Measurements from ENCODE around the gene HYCC1. TPM values are rescaled to one million over a fixed set of nuclear protein-coding genes. Genes with fewer than 3 reads are reported as not detected.

Gene HYCC1
- total and polyA plus RNA-seq, 2 donors (not counting 3 experiments of a cell fraction or from before 2014, with no cell fraction given) = 14.5 to 51.8 TPM

DNA sequence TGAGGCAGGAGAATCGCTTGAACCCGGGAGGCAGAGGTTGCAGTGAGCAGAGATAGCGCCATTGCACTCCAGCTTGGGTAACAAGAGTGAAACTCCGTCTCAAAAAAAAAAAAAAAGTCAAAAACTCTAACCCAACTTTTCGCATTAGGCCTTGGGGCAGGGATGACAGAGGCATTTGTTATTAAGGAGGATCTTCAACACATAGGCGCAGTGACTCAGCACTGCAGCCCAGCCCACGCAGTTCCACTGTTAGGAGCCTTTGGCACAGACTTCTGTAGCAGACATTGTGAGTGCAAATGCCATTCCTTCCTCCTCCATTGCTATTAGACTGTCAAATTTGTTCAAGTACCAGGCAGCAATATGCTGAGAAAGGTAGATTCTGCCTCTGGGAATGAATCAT is 48.5 kb upstream of the HYCC1 start:
- no peak overlapping the region for H3K4me2 ChIP-seq (ENCODE audit: insufficient read depth, low read length)
- H3K27ac ChIP-seq (ENCODE audit: insufficient read depth, low read depth, low read length) = no peak overlapping the region
- H3K4me1 ChIP-seq (ENCODE audit: control insufficient read depth, extremely low read depth, insufficient read depth, low read length) = no peaks in the 10 kb centered on the region
- BruUV-seq (replicated peaks) = no TSS peak
- no peaks in the 10 kb centered on the region for H3K79me2 ChIP-seq (ENCODE audit: control insufficient read depth, insufficient read depth, low read length)
- H3K9me3 ChIP-seq (replicated peaks; ENCODE audit: control insufficient read depth, insufficient read depth, low read length) = no peaks in the 10 kb centered on the region
- no peaks in the 10 kb centered on the region for H3K36me3 ChIP-seq (ENCODE audit: control insufficient read depth in 2 of 2, extremely low read depth in 1 of 2, insufficient read depth in 2 of 2, low read length in 2 of 2)
- H3K27me3 ChIP-seq (ENCODE audit: control insufficient read depth in 2 of 2, insufficient read depth in 2 of 2, low read length in 2 of 2) = peaks cover 0 to 2% of the 10 kb centered on the region in 2 experiments
- no peak for DNase-seq (ENCODE audit: low read depth, low spot score)
- ChIA-PET POLR2A (no interaction called here), CTCF (no interaction called here)
- intact Hi-C loops (cut with micrococcal nuclease) (no loop called here), dilution Hi-C loops (cut with MboI; ENCODE audit: extremely low pct_ligation_motif_present, low sequenced_read_pairs) (no loop called here)
- no peak overlapping the region for H2AFZ ChIP-seq (ENCODE audit: low read depth, low read length)
- no peak for FAIRE-seq
- no peaks in the 10 kb centered on the region for H4K20me1 ChIP-seq (replicated peaks; ENCODE audit: control insufficient read depth, extremely low read depth, insufficient read depth, low read length)
- no peak overlapping the region for H3K4me3 ChIP-seq (replicated peaks in 1 of 3; ENCODE audit: insufficient read depth in 1 of 3, low read depth in 1 of 3, low read length in 3 of 3)
- H3K9me1 ChIP-seq (replicated peaks; ENCODE audit: control insufficient read depth, extremely low read depth, insufficient read depth, low read length) = no peaks in the 10 kb centered on the region
- no peak overlapping the region for H3K9ac ChIP-seq (replicated peaks; ENCODE audit: extremely low read depth, insufficient read depth, low read length)
- TF ChIP-seq GATA2 (IDR thresholded peaks at IDR 0.05; ENCODE audit: insufficient read depth, insufficient read length, low read depth, low read length) = no peak
- TF ChIP-seq POLR2AphosphoS5 (IDR thresholded peaks at IDR 0.05; ENCODE audit: insufficient read depth, low read depth, low read length) = no peak
- TF ChIP-seq, protein P1, sequence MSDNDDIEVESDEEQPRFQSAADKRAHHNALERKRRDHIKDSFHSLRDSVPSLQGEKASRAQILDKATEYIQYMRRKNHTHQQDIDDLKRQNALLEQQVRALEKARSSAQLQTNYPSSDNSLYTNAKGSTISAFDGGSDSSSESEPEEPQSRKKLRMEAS (IDR thresholded peaks at IDR 0.05; ENCODE audit: insufficient read depth, insufficient read length) = no peak
- no peak for TF ChIP-seq POLR2A (IDR thresholded peaks at IDR 0.05; ENCODE audit: low read depth, low read length)
- no peak for TF ChIP-seq FOS (IDR thresholded peaks at IDR 0.05; ENCODE audit: borderline replicate concordance, insufficient read depth, low read length)
- no peak for TF ChIP-seq JUN (IDR thresholded peaks at IDR 0.05; ENCODE audit: borderline replicate concordance, insufficient read depth, insufficient read length, low read depth)
- no peak for TF ChIP-seq MYC (IDR thresholded peaks at IDR 0.05; ENCODE audit: low read depth, low read length)
- no peak for TF ChIP-seq EZH2 (IDR thresholded peaks at IDR 0.05; ENCODE audit: borderline replicate concordance, low read depth, low read length, severe bottlenecking)
- no peak for TF ChIP-seq CTCF (IDR thresholded peaks at IDR 0.05; ENCODE audit: extremely low read depth in 1 of 2, insufficient read depth in 1 of 2, low read depth in 1 of 2, low read length in 2 of 2)

All from endothelial cell of umbilical vein (primary cell).